Left lung (tissue), 10 donors: ENCODE data around the gene CLDN24. TPM values are rescaled to one million over a fixed set of nuclear protein-coding genes. Genes with fewer than 3 reads are reported as not detected.

Experiments
- ATAC-seq: fragments of 200-7000 bp; cut with Tn5 transposase; one replicate; pipeline ENCODE4 v1.9.1; 2020; ENCODE audit warnings: moderate library complexity
- DNase-seq, 4 donors: peaks; one replicate each; pipeline ENCODE4 v3.0.0-alpha.2; 2013 to 2020
- H3K27ac ChIP-seq, 2 donors: fragments of 200-600 bp; sonication (generic) in 1 of 2; one replicate each; pipeline versions ENCODE4 v1.5.0 to v1.8.0; 2020 to 2021
- H3K27me3 ChIP-seq, 2 donors: fragments of 200-600 bp; sonication (generic) in 1 of 2; one replicate each; pipeline versions ENCODE4 v1.5.0 to v1.8.0; 2020 to 2021
- H3K36me3 ChIP-seq, 2 donors: fragments of 200-600 bp; sonication (generic) in 1 of 2; one replicate each; pipeline versions ENCODE4 v1.5.0 to v1.8.0; 2020 to 2021
- H3K4me1 ChIP-seq, 2 donors: fragments of 200-600 bp; one replicate each; pipeline ENCODE4 v1.8.0; 2021
- H3K4me3 ChIP-seq, 2 donors: fragments of 200-600 bp; sonication (generic) in 1 of 2; one replicate each; pipeline versions ENCODE4 v1.5.0 to v1.8.0; 2020 to 2021; ENCODE audit warnings: mild to moderate bottlenecking in 1 of 2
- H3K9me3 ChIP-seq, 2 donors: fragments of 200-600 bp; sonication (generic) in 1 of 2; one replicate each; pipeline versions ENCODE4 v1.5.0 to v1.8.0; 2020 to 2021
- CTCF ChIP-seq, 2 donors: fragments of 200-600 bp; sonication (generic) in 1 of 2; IDR thresholded peaks; one replicate each; pipeline versions ENCODE4 v1.5.0 to v1.8.0; 2021; ENCODE audit warnings: antibody characterized with exemption in 2 of 2
- intact Hi-C, 2 donors: fragments of 100-400 bp; cut with DNase I; formaldehyde crosslinking; loops; one replicate each; pipeline versions ENCODE4 v1.11.2 to v1.14.2; 2022
- polyA plus RNA-seq, 6 donors: library from polyadenylated mRNA; unstranded; fragments of 120-200 nt; gene quantifications; one replicate each; pipeline ENCODE4 v1.2.1, GENCODE V29; 2013; ENCODE audit not compliant: insufficient read length in 6 of 6
- total RNA-seq, 2 donors: library from RNA; stranded (reverse); fragmentation: NEBNext Ultra II Directional; extraction: Animal tissue kit (Norgen Biotek cat#: 25700); gene quantifications; one replicate each; pipeline ENCODE4 v1.2.1, GENCODE V29; 2021
- donor health status: DM: no; HTN: yes; CAD: no.
- donor health status: DM: no; HTN: no; CAD: no.

Gene CLDN24
- total and polyA plus RNA-seq, 8 donors = 0.25 to 0.53 TPM; not detected in 6

DNA sequence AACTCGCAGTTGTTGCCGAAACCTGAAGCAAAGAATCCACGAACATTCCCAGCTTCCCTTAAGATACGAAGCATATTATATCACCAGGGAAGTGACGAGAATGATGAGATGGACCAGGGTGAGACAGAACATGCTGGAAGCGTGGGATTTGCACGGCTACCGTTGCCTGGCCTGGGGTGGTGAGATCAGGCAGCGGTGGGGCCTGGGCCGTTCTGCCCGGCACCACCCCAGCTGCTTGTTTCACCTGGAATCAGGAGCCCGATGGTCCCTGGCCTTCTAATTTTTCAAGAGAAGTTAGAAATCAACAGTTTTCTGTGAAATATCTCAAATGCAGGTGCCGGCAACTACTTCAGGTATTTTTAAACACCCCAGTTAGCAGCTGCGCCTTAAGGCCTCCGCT, 7.9 kb downstream of the CLDN24 start:
- Histone ChIP-seq H3K36me3 (peaks cover 0 to 35% of the 10 kb centered on the region in 2 donors), H3K4me3 (no peak overlapping the region), H3K4me1 (no peaks in the 10 kb centered on the region), H3K27me3 (no peaks in the 10 kb centered on the region), H3K27ac (no peak overlapping the region), H3K9me3 (no peaks in the 10 kb centered on the region)
- no peak for TF ChIP-seq CTCF (IDR thresholded peaks at IDR 0.05)
- no peak for DNase-seq
- no peak for ATAC-seq
- intact Hi-C loops = no loop called here

GRCh38 chr4:183312841-183313240, 9.4 kb downstream of the CLDN24 start:
- H3K4me3 ChIP-seq = no peak overlapping the region
- no peaks in the 10 kb centered on the region for H3K9me3 ChIP-seq
- no peak for TF ChIP-seq CTCF (IDR thresholded peaks at IDR 0.05)
- ATAC-seq = no peak
- intact Hi-C loops = no loop called here
- no peak overlapping the region for H3K27ac ChIP-seq
- H3K4me1 ChIP-seq = no peaks in the 10 kb centered on the region
- H3K27me3 ChIP-seq = no peaks in the 10 kb centered on the region
- no peak for DNase-seq
- H3K36me3 ChIP-seq = peaks cover 0 to 35% of the 10 kb centered on the region in 2 donors

GRCh38 chr4:183306811-183307210, 15.4 kb downstream of the CLDN24 start:
- H3K4me1 ChIP-seq = no peaks in the 10 kb centered on the region
- H3K27ac ChIP-seq = no peak overlapping the region
- no peaks in the 10 kb centered on the region for H3K27me3 ChIP-seq
- ATAC-seq (no peak), DNase-seq (no peak)
- TF ChIP-seq CTCF (IDR thresholded peaks at IDR 0.05) = no peak
- no peak overlapping the region for H3K4me3 ChIP-seq
- H3K9me3 ChIP-seq = no peaks in the 10 kb centered on the region
- H3K36me3 ChIP-seq = peaks cover 0 to 5% of the 10 kb centered on the region in 2 donors
- intact Hi-C loops = no loop called here

- DNase-seq (no peak), ATAC-seq (no peak)
- no peaks in the 10 kb centered on the region for H3K9me3 ChIP-seq
- H3K36me3 ChIP-seq = peaks cover 0 to 4% of the 10 kb centered on the region in 2 donors
- no peak overlapping the region for H3K27ac ChIP-seq
- intact Hi-C loops = no loop called here
- no peak overlapping the region for H3K4me3 ChIP-seq
- H3K4me1 ChIP-seq = no peaks in the 10 kb centered on the region
- no peaks in the 10 kb centered on the region for H3K27me3 ChIP-seq
- no peak for TF ChIP-seq CTCF (IDR thresholded peaks at IDR 0.05)
Observed at GRCh38 chr4:183304538-183304937, 17.7 kb downstream of the CLDN24 start.

DNA sequence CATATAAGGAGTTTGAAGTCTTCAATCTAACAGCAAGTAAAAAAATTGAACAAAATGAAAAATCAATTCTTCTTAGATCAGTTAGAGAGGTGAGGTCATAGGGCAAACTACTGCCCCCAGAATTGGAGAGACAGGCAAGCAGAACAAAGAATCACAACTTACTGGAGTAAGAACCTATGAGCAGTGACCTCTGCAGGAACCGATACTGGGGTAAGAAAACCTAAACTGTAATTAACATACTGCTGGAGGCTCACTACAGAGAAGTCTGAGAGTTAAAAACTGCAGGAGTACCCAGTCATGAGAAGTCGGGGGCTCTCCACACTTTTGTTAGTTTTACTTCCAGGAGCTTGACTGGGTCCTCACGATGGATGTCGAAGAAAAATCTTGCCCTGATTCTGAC, 18.2 kb downstream of the CLDN24 start:
- Histone ChIP-seq H3K27ac (no peak overlapping the region), H3K4me1 (no peaks in the 10 kb centered on the region), H3K4me3 (no peak overlapping the region), H3K27me3 (no peaks in the 10 kb centered on the region), H3K36me3 (peaks cover 0 to 4% of the 10 kb centered on the region in 2 donors), H3K9me3 (no peaks in the 10 kb centered on the region)
- ATAC-seq = no peak
- DNase-seq = no peak
- TF ChIP-seq CTCF (IDR thresholded peaks at IDR 0.05) = no peak
- intact Hi-C loops = no loop called here
